ENCODE measurements around the gene GPT2.

GPT2 gene

DNA sequence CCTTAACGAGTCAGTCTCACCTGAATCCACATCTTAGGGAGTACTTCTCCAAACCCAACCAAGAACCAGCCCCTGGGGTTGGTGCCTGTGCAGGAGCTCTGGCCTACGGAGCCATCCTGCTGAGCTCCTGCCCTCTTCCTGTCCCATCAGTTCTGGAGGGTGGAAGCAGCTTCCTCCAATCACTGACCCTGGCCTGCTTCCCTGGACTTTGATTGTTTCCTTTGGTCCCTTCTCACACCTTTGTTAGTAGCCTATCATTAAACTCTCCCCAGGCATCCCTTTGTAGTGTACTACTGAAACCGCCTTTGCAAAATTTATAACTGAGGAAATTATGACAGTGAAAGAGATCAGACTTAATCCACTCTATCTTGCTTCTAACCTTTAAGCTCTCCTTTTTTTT is 32.0 kb upstream of the GPT2 start:
- no peak overlapping the region for H3K4me3 ChIP-seq (ENCODE audit: low read depth, low read length)
- TF ChIP-seq POLR2A (IDR thresholded peaks at IDR 0.05; ENCODE audit: extremely low read depth, insufficient read length) (no peak), MAX (IDR thresholded peaks at IDR 0.05; ENCODE audit: low read depth, low read length) (no peak), MYC (IDR thresholded peaks at IDR 0.05; ENCODE audit: low read depth, low read length) (no peak), CTCF (IDR thresholded peaks at IDR 0.05; ENCODE audit: low read depth, low read length) (no peak)
- DNase-seq (ENCODE audit: low read depth) = no peak

DNA sequence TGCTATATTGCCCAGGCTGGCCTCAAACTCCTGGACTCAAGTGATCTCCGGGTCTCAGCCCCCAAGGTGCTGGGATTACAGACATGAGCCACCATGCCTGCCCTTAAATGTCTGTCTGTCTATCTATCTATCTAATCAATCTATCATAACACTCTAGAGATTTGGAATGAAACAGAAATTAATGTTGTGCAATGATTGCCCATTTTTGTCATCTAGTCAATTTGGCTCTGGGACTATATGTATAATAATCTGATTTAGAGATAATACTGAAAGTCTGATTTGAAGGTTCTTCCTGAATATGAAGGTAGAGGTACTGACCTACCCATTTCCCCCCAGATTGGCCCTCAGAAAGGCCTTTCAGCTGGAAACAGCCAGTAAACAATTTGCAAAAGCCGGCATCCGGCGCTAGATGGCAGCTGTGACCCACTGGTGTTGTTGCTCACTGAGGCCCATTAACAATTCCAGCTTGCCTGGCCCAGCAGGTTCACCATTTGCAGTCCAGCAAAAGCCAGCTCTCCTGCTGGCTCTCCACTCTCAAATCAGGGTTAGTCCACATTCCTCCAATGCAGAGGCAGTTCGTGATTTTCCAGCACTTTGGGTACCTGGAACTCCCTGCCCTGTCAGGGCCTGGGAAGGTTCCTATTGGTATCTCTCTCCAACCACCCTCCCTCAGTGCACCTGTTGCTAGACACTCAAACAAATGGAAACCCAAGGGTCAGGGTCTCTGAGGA is 30.3 kb upstream of the GPT2 start:
- no peak overlapping the region for H3K4me3 ChIP-seq (ENCODE audit: low read depth, low read length)
- no peak for TF ChIP-seq MAX (IDR thresholded peaks at IDR 0.05; ENCODE audit: low read depth, low read length)
- TF ChIP-seq CTCF (IDR thresholded peaks at IDR 0.05; ENCODE audit: low read depth, low read length) = peak; percentile 97
- DNase-seq (ENCODE audit: low read depth) = peak; percentile 82

DNA sequence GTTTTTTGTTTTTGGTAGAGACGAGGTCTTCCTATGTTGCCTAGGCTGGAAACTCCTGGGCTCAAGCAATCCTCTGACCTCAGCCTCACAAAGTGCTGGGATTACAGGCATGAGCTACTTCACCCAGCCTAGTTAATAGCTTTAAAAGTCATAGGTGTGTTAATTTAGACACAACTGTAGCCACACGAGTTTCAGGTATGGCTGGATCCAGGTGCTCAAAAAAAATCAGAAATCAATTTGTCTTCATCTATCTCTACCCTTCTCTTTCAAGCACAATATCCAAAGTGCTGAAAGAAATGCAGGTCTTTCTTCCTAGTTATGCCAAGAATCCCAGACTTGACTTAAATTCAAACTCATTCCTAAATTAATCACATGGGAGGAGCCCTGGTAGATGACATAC is 29.3 kb upstream of the GPT2 start:
- no peak overlapping the region for H3K4me3 ChIP-seq (ENCODE audit: low read depth, low read length)
- TF ChIP-seq MYC (IDR thresholded peaks at IDR 0.05; ENCODE audit: low read depth, low read length) (no peak), POLR2A (IDR thresholded peaks at IDR 0.05; ENCODE audit: extremely low read depth, insufficient read length) (no peak), MAX (IDR thresholded peaks at IDR 0.05; ENCODE audit: low read depth, low read length) (no peak), CTCF (IDR thresholded peaks at IDR 0.05; ENCODE audit: low read depth, low read length) (no peak)
- DNase-seq (ENCODE audit: low read depth) = no peak

DNA sequence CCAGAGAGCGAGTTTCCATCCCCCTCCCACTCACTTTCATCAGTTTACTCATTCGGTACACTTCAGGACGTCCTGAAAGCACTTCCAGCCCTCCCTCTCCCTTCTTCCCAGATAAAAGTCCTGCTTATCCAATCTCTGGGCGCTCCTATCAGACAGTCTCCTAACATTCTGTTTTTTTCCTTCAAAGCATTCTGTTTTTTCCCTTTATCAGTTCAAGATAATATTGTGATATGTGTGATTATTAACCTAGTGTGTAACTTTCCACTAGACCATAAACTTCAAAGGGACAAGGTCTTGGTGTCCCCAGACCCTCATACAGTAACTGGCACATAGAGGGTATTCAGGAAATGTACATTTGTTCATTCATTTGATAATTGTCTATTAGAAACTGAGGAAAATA is 28.8 kb upstream of the GPT2 start:
- DNase-seq (ENCODE audit: low read depth) = no peak
- TF ChIP-seq MAX (IDR thresholded peaks at IDR 0.05; ENCODE audit: low read depth, low read length) (no peak), POLR2A (IDR thresholded peaks at IDR 0.05; ENCODE audit: extremely low read depth, insufficient read length) (no peak), CTCF (IDR thresholded peaks at IDR 0.05; ENCODE audit: low read depth, low read length) (no peak), MYC (IDR thresholded peaks at IDR 0.05; ENCODE audit: low read depth, low read length) (no peak)
- no peak overlapping the region for H3K4me3 ChIP-seq (ENCODE audit: low read depth, low read length)

- H3K4me3 ChIP-seq (ENCODE audit: low read depth, low read length) = no peak overlapping the region
- TF ChIP-seq MAX (IDR thresholded peaks at IDR 0.05; ENCODE audit: low read depth, low read length) (no peak), CTCF (IDR thresholded peaks at IDR 0.05; ENCODE audit: low read depth, low read length) (peak; percentile 37)
- DNase-seq (ENCODE audit: low read depth) = peak; percentile 55
Measured at GRCh38 chr16:46857368-46857945, 26.7 kb upstream of the GPT2 start.
